ENCODE data around the gene TNS2. TPM values are rescaled to one million over a fixed set of nuclear protein-coding genes. Genes with fewer than 3 reads are reported as not detected.

The TNS2 gene
- total and polyA plus RNA-seq, 9 of the 15 experiments (the other 6 are each of a cell fraction or from before 2014, with no cell fraction given), result 0.28 to 3.1 (median 1.2) TPM; not detected in 1

GRCh38 chr12:53057816-53058500 lies 8.1 kb downstream of the TNS2 start (continued):
- no peak for TF ChIP-seq ZNF3 (CRISPR knock-in tag; IDR thresholded peaks at IDR 0.05)
- no peak for TF ChIP-seq EP400 (IDR thresholded peaks at IDR 0.05)
- TF ChIP-seq ZNF408 (CRISPR knock-in tag; IDR thresholded peaks at IDR 0.05; ENCODE audit: low read depth), result no peak
- TF ChIP-seq, protein P1, sequence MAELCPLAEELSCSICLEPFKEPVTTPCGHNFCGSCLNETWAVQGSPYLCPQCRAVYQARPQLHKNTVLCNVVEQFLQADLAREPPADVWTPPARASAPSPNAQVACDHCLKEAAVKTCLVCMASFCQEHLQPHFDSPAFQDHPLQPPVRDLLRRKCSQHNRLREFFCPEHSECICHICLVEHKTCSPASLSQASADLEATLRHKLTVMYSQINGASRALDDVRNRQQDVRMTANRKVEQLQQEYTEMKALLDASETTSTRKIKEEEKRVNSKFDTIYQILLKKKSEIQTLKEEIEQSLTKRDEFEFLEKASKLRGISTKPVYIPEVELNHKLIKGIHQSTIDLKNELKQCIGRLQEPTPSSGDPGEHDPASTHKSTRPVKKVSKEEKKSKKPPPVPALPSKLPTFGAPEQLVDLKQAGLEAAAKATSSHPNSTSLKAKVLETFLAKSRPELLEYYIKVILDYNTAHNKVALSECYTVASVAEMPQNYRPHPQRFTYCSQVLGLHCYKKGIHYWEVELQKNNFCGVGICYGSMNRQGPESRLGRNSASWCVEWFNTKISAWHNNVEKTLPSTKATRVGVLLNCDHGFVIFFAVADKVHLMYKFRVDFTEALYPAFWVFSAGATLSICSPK (IDR thresholded peaks at IDR 0.05; ENCODE audit: borderline replicate concordance), result no peak
- TF ChIP-seq HMG20B (CRISPR knock-in tag; IDR thresholded peaks at IDR 0.05), result no peak
- no peak for TF ChIP-seq KDM4B (IDR thresholded peaks at IDR 0.05; ENCODE audit: borderline replicate concordance in 2 of 2, low read depth in 1 of 2)
- TF ChIP-seq ATF7 (IDR thresholded peaks at IDR 0.05), result no peak
- TF ChIP-seq CTCF (IDR thresholded peaks at IDR 0.05 in 2 of 3, conservative IDR thresholded peaks at IDR 0.05 in 1 of 3; ENCODE audit: insufficient read depth in 2 of 3, low read depth in 1 of 3, low read length in 3 of 3), result no peak
- TF ChIP-seq NRF1 (conservative IDR thresholded peaks at IDR 0.05 in 1 of 2, IDR thresholded peaks at IDR 0.05 in 1 of 2), result no peak
- no peak for TF ChIP-seq RCOR1 (IDR thresholded peaks at IDR 0.05; ENCODE audit: borderline replicate concordance in 1 of 2, low read depth in 2 of 2, low read length in 2 of 2)
- no peak for TF ChIP-seq ZNF143 (CRISPR knock-in tag; IDR thresholded peaks at IDR 0.05)
- no peak for TF ChIP-seq ZNF165 (CRISPR knock-in tag; IDR thresholded peaks at IDR 0.05; ENCODE audit: borderline replicate concordance)
